ENCODE measurements around the gene ART1. TPM values are rescaled to one million over a fixed set of nuclear protein-coding genes. Genes with fewer than 3 reads are reported as not detected.

Gene ART1
- polyA plus RNA-seq, 1 donor (not counting 4 experiments of a cell fraction or from before 2014, with no cell fraction given), result not detected

DNA sequence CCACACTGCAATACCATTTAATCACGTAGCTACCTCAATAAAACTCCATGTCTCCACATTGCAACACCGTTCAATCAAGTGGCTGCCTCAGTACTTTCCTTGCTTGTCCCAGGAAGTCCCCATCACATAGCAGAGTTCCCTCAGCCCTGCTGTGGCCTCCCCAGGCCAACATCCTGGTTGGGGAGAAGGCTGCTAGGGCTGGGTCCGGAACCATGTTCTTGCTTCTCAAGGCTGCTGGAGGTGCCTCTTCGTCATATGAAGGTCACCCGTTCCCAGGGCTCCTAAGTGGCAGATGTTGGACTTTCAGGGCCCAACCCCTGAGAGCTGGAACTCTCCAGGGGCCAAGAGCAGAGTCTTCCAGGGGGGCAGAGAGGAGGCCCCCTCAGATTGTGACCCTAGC lies 6.4 kb upstream of the ART1 start:
- no peak overlapping the region for H2AFZ ChIP-seq (ENCODE audit: control insufficient read depth, low read length)
- DNase-seq (ENCODE audit: low read depth, low spot score), result no peak
- peaks cover 3% of the 10 kb centered on the region for H3K4me1 ChIP-seq (ENCODE audit: control insufficient read depth, extremely low read depth, insufficient read depth, low read length)
- H3K36me3 ChIP-seq (ENCODE audit: control insufficient read depth in 2 of 2, extremely low read depth in 1 of 2, insufficient read depth in 2 of 2, low read length in 2 of 2), result no peaks in the 10 kb centered on the region
- no peak overlapping the region for H3K4me2 ChIP-seq (ENCODE audit: control insufficient read depth, extremely low read depth, insufficient read depth, low read depth, low read length)
- dilution Hi-C loops (cut with MboI; ENCODE audit: extremely low pct_ligation_motif_present, low sequenced_read_pairs), result no loop called here
- no peaks in the 10 kb centered on the region for H3K9me3 ChIP-seq (ENCODE audit: control insufficient read depth, low read depth, low read length)
- no peak overlapping the region for H3K4me3 ChIP-seq (ENCODE audit: control insufficient read depth in 2 of 3, extremely low read depth in 1 of 3, insufficient read depth in 2 of 3, low read depth in 1 of 3, low read length in 3 of 3)
- no peak overlapping the region for H3K9ac ChIP-seq (ENCODE audit: control insufficient read depth, extremely low read depth, insufficient read depth, low read length)
- H3K9me1 ChIP-seq (ENCODE audit: control insufficient read depth, extremely low read depth, insufficient read depth, low read length), result no peaks in the 10 kb centered on the region
- TF ChIP-seq CTCF (optimal IDR thresholded peaks at IDR 0.05 in 1 of 3, IDR thresholded peaks at IDR 0.05 in 1 of 3, conservative IDR thresholded peaks at IDR 0.05 in 1 of 3; ENCODE audit: extremely low read depth in 1 of 3, insufficient read depth in 2 of 3, low read length in 3 of 3) (no peak), EZH2 (IDR thresholded peaks at IDR 0.05; ENCODE audit: low read length) (no peak)
- peaks cover 2% of the 10 kb centered on the region for H4K20me1 ChIP-seq (ENCODE audit: control insufficient read depth, extremely low read depth, insufficient read depth, low read length)
- H3K27ac ChIP-seq (ENCODE audit: control insufficient read depth, insufficient read depth, low read length), result no peak overlapping the region
- no peaks in the 10 kb centered on the region for H3K79me2 ChIP-seq (ENCODE audit: control insufficient read depth, insufficient read depth, low read length)
- FAIRE-seq, result no peak
- peaks cover 20% of the 10 kb centered on the region for H3K27me3 ChIP-seq (ENCODE audit: control insufficient read depth, extremely low read depth, insufficient read depth, low read length)

- H2AFZ ChIP-seq (ENCODE audit: control insufficient read depth, low read length), result no peak overlapping the region
- no peak for FAIRE-seq
- no peaks in the 10 kb centered on the region for H3K36me3 ChIP-seq (ENCODE audit: control insufficient read depth in 2 of 2, extremely low read depth in 1 of 2, insufficient read depth in 2 of 2, low read length in 2 of 2)
- no peaks in the 10 kb centered on the region for H3K9me1 ChIP-seq (ENCODE audit: control insufficient read depth, extremely low read depth, insufficient read depth, low read length)
- H4K20me1 ChIP-seq (ENCODE audit: control insufficient read depth, extremely low read depth, insufficient read depth, low read length), result peaks cover 2% of the 10 kb centered on the region
- H3K4me1 ChIP-seq (ENCODE audit: control insufficient read depth, extremely low read depth, insufficient read depth, low read length), result peaks cover 3% of the 10 kb centered on the region
- dilution Hi-C loops (cut with MboI; ENCODE audit: extremely low pct_ligation_motif_present, low sequenced_read_pairs), result no loop called here
- no peaks in the 10 kb centered on the region for H3K9me3 ChIP-seq (ENCODE audit: control insufficient read depth, low read depth, low read length)
- H3K27ac ChIP-seq (ENCODE audit: control insufficient read depth, insufficient read depth, low read length), result no peak overlapping the region
- TF ChIP-seq EZH2 (IDR thresholded peaks at IDR 0.05; ENCODE audit: low read length) (no peak), CTCF (optimal IDR thresholded peaks at IDR 0.05 in 1 of 3, IDR thresholded peaks at IDR 0.05 in 1 of 3, conservative IDR thresholded peaks at IDR 0.05 in 1 of 3; ENCODE audit: extremely low read depth in 1 of 3, insufficient read depth in 2 of 3, low read length in 3 of 3) (no peak)
- no peaks in the 10 kb centered on the region for H3K79me2 ChIP-seq (ENCODE audit: control insufficient read depth, insufficient read depth, low read length)
- H3K27me3 ChIP-seq (ENCODE audit: control insufficient read depth, extremely low read depth, insufficient read depth, low read length), result peaks cover 16% of the 10 kb centered on the region
- no peak overlapping the region for H3K9ac ChIP-seq (ENCODE audit: control insufficient read depth, extremely low read depth, insufficient read depth, low read length)
- DNase-seq (ENCODE audit: low read depth, low spot score), result no peak
- no peak overlapping the region for H3K4me3 ChIP-seq (ENCODE audit: control insufficient read depth in 2 of 3, extremely low read depth in 1 of 3, insufficient read depth in 2 of 3, low read depth in 1 of 3, low read length in 3 of 3)
- no peak overlapping the region for H3K4me2 ChIP-seq (ENCODE audit: control insufficient read depth, extremely low read depth, insufficient read depth, low read depth, low read length)
Measured at GRCh38 chr11:3639841-3640240, 5.1 kb upstream of the ART1 start.
